Activated CD8-positive, alpha-beta memory T cell treated with anti-CD3 and anti-CD28 coated beads, Interleukin-2, amount 50 U/mL, for 24 hours (primary cell): ENCODE data around the gene PEAK3.

Experiments
- DNase-seq: peaks from one replicate; pipeline ENCODE4 v3.0.0-alpha.2; 2020; ENCODE audit errors: extremely low read depth

The PEAK3 gene

GRCh38 chr19:2282062-2282861 is at the start of gene PEAK3:
PEAK3 (minus strand) TSS chr19:2282175; CDS start chr19:2280931, 1,244 bp downstream.
- no peak for DNase-seq

GRCh38 chr19:2330632-2331284 is 48.8 kb upstream of the PEAK3 start:
- DNase-seq, result no peak

- no peak for DNase-seq
These were observed 48.3 kb upstream of the PEAK3 start for GRCh38 chr19:2330255-2330631.

GRCh38 chr19:2329501-2329916 is 47.5 kb upstream of the PEAK3 start:
- DNase-seq, result no peak

GRCh38 chr19:2329149-2329478 is 47.1 kb upstream of the PEAK3 start:
- no peak for DNase-seq

- DNase-seq, result peak; percentile 75
These were observed 46.6 kb upstream of the PEAK3 start, which contains the start of the genes LSM7 and SPPL2B for GRCh38 chr19:2328401-2329148. LSM7 (minus strand) TSS chr19:2328586; CDS start chr19:2328566, 20 bp downstream. SPPL2B (plus strand) TSS chr19:2328684; CDS start chr19:2328710, 26 bp downstream.

- peak; percentile 32 for DNase-seq
These were observed 45.9 kb upstream of the PEAK3 start for GRCh38 chr19:2327773-2328400.

GRCh38 chr19:2326699-2327360 is 44.9 kb upstream of the PEAK3 start:
- no peak for DNase-seq

- DNase-seq, result no peak
These were observed 43.5 kb upstream of the PEAK3 start for GRCh38 chr19:2325281-2326046.

- DNase-seq, result no peak
These were observed 42.4 kb upstream of the PEAK3 start for GRCh38 chr19:2324220-2324948.

GRCh38 chr19:2323707-2324106 is 41.7 kb upstream of the PEAK3 start:
- no peak for DNase-seq

- no peak for DNase-seq
These were observed 39.7 kb upstream of the PEAK3 start for GRCh38 chr19:2321565-2322283.

GRCh38 chr19:2320939-2321338 is 39.0 kb upstream of the PEAK3 start:
- DNase-seq, result no peak

- no peak for DNase-seq
These were observed 38.1 kb upstream of the PEAK3 start for GRCh38 chr19:2320049-2320448.

- no peak for DNase-seq
These were observed 37.6 kb upstream of the PEAK3 start for GRCh38 chr19:2319551-2319950.

- DNase-seq, result no peak
These were observed 36.9 kb upstream of the PEAK3 start for GRCh38 chr19:2318923-2319322.

- DNase-seq, result no peak
These were observed 35.8 kb upstream of the PEAK3 start for GRCh38 chr19:2317756-2318155.

GRCh38 chr19:2317300-2317699 is 35.3 kb upstream of the PEAK3 start:
- no peak for DNase-seq

GRCh38 chr19:2315818-2316353 is 33.9 kb upstream of the PEAK3 start:
- no peak for DNase-seq
